HEK293 (cell line): ENCODE measurements around the gene ADK.

Experiments used
- FEZF1 ChIP-seq: fragments of 450-650 bp; formaldehyde crosslinking; IDR thresholded peaks from 2 replicates; pipeline ENCODE4 v1.5.1; 2016; ENCODE audit warnings: missing biosample characterization, missing genetic modification characterization
- KLF16 ChIP-seq: fragments of 450-650 bp; formaldehyde crosslinking; IDR thresholded peaks from 2 replicates; pipeline ENCODE4 v1.5.1; 2017; ENCODE audit warnings: missing biosample characterization, missing genetic modification characterization
- PRDM2 ChIP-seq: fragments of 450-650 bp; formaldehyde crosslinking; IDR thresholded peaks from 2 replicates; pipeline ENCODE4 v1.5.1; 2016; ENCODE audit warnings: missing biosample characterization, missing genetic modification characterization, borderline replicate concordance
- PRDM4 ChIP-seq: fragments of 450-650 bp; formaldehyde crosslinking; IDR thresholded peaks from 2 replicates; pipeline ENCODE4 v1.5.1; 2017; ENCODE audit warnings: missing biosample characterization, missing genetic modification characterization
- SCRT2 ChIP-seq: fragments of 450-650 bp; formaldehyde crosslinking; IDR thresholded peaks from 2 replicates; pipeline ENCODE4 v1.5.1; 2016; ENCODE audit warnings: missing biosample characterization, missing genetic modification characterization
- ZBTB17 ChIP-seq: fragments of 450-650 bp; formaldehyde crosslinking; IDR thresholded peaks from 2 replicates; pipeline ENCODE4 v1.5.1; 2016; ENCODE audit warnings: missing biosample characterization, missing genetic modification characterization
- ZNF133 ChIP-seq: fragments of 450-650 bp; formaldehyde crosslinking; IDR thresholded peaks from 2 replicates; pipeline ENCODE4 v1.5.1; 2016; ENCODE audit warnings: missing biosample characterization, missing genetic modification characterization
- ZNF138 ChIP-seq: fragments of 450-650 bp; formaldehyde crosslinking; IDR thresholded peaks from 2 replicates; pipeline ENCODE4 v1.5.1; 2016; ENCODE audit warnings: missing biosample characterization, missing genetic modification characterization, borderline replicate concordance
- ZNF155 ChIP-seq: fragments of 450-650 bp; formaldehyde crosslinking; IDR thresholded peaks from 2 replicates; pipeline ENCODE4 v1.5.1; 2016; ENCODE audit warnings: missing biosample characterization, missing genetic modification characterization
- ZNF169 ChIP-seq: fragments of 450-650 bp; formaldehyde crosslinking; IDR thresholded peaks from 2 replicates; pipeline ENCODE4 v1.5.1; 2016; ENCODE audit warnings: missing biosample characterization, missing genetic modification characterization
- ZNF211 ChIP-seq: fragments of 450-650 bp; formaldehyde crosslinking; IDR thresholded peaks from 2 replicates; pipeline ENCODE4 v1.5.1; 2016; ENCODE audit warnings: low read depth, missing biosample characterization, missing genetic modification characterization
- ZNF221 ChIP-seq: fragments of 450-650 bp; formaldehyde crosslinking; IDR thresholded peaks from 2 replicates; pipeline ENCODE4 v1.5.1; 2017; ENCODE audit warnings: missing biosample characterization, missing genetic modification characterization, borderline replicate concordance
- ZNF223 ChIP-seq: fragments of 450-650 bp; formaldehyde crosslinking; IDR thresholded peaks from 2 replicates; pipeline ENCODE4 v1.5.1; 2016; ENCODE audit warnings: missing biosample characterization, missing genetic modification characterization
- ZNF23 ChIP-seq: fragments of 450-650 bp; formaldehyde crosslinking; IDR thresholded peaks from 2 replicates; pipeline ENCODE4 v1.5.1; 2016; ENCODE audit warnings: missing biosample characterization, missing genetic modification characterization, borderline replicate concordance
- ZNF239 ChIP-seq: fragments of 450-650 bp; formaldehyde crosslinking; IDR thresholded peaks from 2 replicates; pipeline ENCODE4 v1.5.1; 2016; ENCODE audit warnings: missing biosample characterization, missing genetic modification characterization
- ZNF248 ChIP-seq: fragments of 450-650 bp; formaldehyde crosslinking; IDR thresholded peaks from 2 replicates; pipeline ENCODE4 v1.5.1; 2017; ENCODE audit warnings: missing biosample characterization, missing genetic modification characterization
- ZNF280D ChIP-seq: fragments of 450-650 bp; formaldehyde crosslinking; IDR thresholded peaks from 2 replicates; pipeline ENCODE4 v1.5.1; 2016; ENCODE audit warnings: missing biosample characterization, missing genetic modification characterization
- ZNF747 ChIP-seq: fragments of 450-650 bp; formaldehyde crosslinking; IDR thresholded peaks from 2 replicates; pipeline ENCODE4 v1.5.1; 2016; ENCODE audit warnings: missing biosample characterization, missing genetic modification characterization
- ZNF843 ChIP-seq: fragments of 450-650 bp; formaldehyde crosslinking; IDR thresholded peaks from 2 replicates; pipeline ENCODE4 v1.5.1; 2016; ENCODE audit warnings: missing biosample characterization, missing genetic modification characterization
- ZSCAN23 ChIP-seq: fragments of 450-650 bp; formaldehyde crosslinking; IDR thresholded peaks from 2 replicates; pipeline ENCODE4 v1.5.1; 2016; ENCODE audit warnings: missing biosample characterization, missing genetic modification characterization
- TF ChIP-seq, protein P1 (sequence below): fragments of 450-650 bp; formaldehyde crosslinking; IDR thresholded peaks from 2 replicates; pipeline ENCODE4 v1.5.1; 2016; ENCODE audit warnings: missing biosample characterization, missing genetic modification characterization
- TF ChIP-seq, protein P2 (sequence below): fragments of 450-650 bp; IDR thresholded peaks from 2 replicates; pipeline ENCODE4 v1.5.1; 2018; ENCODE audit warnings: missing biosample characterization, missing genetic modification characterization
- TF ChIP-seq, protein P3 (sequence below): fragments of 450-650 bp; formaldehyde crosslinking; IDR thresholded peaks from 2 replicates; pipeline ENCODE4 v1.5.1; 2016; ENCODE audit warnings: missing biosample characterization, missing genetic modification characterization

The ADK gene

GRCh38 chr10:74753442-74754211, 602.6 kb downstream of the ADK start (continued):
- 0 out of 2 replicates have a peak, but pooled peaks have one; percentile 12 for TF ChIP-seq ZNF133 (tag by site-specific recombination)
- TF ChIP-seq, protein P1, sequence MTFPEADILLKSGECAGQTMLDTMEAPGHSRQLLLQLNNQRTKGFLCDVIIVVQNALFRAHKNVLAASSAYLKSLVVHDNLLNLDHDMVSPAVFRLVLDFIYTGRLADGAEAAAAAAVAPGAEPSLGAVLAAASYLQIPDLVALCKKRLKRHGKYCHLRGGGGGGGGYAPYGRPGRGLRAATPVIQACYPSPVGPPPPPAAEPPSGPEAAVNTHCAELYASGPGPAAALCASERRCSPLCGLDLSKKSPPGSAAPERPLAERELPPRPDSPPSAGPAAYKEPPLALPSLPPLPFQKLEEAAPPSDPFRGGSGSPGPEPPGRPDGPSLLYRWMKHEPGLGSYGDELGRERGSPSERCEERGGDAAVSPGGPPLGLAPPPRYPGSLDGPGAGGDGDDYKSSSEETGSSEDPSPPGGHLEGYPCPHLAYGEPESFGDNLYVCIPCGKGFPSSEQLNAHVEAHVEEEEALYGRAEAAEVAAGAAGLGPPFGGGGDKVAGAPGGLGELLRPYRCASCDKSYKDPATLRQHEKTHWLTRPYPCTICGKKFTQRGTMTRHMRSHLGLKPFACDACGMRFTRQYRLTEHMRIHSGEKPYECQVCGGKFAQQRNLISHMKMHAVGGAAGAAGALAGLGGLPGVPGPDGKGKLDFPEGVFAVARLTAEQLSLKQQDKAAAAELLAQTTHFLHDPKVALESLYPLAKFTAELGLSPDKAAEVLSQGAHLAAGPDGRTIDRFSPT (tag by site-specific recombination) = no peak
- no peak for TF ChIP-seq ZNF23 (tag by site-specific recombination)
- TF ChIP-seq ZNF211 (tag by site-specific recombination) = no peak
- TF ChIP-seq ZNF239 = no peak
- TF ChIP-seq, protein P2, sequence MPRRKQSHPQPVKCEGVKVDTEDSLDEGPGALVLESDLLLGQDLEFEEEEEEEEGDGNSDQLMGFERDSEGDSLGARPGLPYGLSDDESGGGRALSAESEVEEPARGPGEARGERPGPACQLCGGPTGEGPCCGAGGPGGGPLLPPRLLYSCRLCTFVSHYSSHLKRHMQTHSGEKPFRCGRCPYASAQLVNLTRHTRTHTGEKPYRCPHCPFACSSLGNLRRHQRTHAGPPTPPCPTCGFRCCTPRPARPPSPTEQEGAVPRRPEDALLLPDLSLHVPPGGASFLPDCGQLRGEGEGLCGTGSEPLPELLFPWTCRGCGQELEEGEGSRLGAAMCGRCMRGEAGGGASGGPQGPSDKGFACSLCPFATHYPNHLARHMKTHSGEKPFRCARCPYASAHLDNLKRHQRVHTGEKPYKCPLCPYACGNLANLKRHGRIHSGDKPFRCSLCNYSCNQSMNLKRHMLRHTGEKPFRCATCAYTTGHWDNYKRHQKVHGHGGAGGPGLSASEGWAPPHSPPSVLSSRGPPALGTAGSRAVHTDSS = no peak
- no peak for TF ChIP-seq ZNF223 (tag by site-specific recombination)
- TF ChIP-seq, protein P3, sequence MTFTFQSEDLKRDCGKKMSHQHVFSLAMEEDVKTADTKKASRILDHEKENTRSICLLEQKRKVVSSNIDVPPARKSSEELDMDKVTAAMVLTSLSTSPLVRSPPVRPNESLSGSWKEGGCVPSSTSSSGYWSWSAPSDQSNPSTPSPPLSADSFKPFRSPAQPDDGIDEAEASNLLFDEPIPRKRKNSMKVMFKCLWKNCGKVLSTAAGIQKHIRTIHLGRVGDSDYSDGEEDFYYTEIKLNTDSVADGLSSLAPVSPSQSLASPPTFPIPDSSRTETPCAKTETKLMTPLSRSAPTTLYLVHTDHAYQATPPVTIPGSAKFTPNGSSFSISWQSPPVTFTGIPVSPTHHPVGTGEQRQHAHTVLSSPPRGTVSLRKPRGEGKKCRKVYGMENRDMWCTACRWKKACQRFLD = no peak
- no peak for TF ChIP-seq ZNF138
- peak; percentile 68 for TF ChIP-seq FEZF1 (tag by site-specific recombination)
- TF ChIP-seq ZNF280D = no peak
- no peak for TF ChIP-seq ZNF248
- TF ChIP-seq KLF16 = 0 out of 2 replicates have a peak, but pooled peaks have one; percentile 38
- TF ChIP-seq PRDM2 = no peak
- no peak for TF ChIP-seq SCRT2 (tag by site-specific recombination)
- TF ChIP-seq ZNF747 (tag by site-specific recombination) = no peak
- no peak for TF ChIP-seq ZNF169 (tag by site-specific recombination)
- 0 out of 2 replicates have a peak, but pooled peaks have one; percentile 11 for TF ChIP-seq PRDM4 (tag by site-specific recombination)
- 0 out of 2 replicates have a peak, but pooled peaks have one; percentile 15 for TF ChIP-seq ZNF843 (tag by site-specific recombination)
- no peak for TF ChIP-seq ZNF221
- no peak for TF ChIP-seq ZSCAN23 (tag by site-specific recombination)
- TF ChIP-seq ZNF155 (tag by site-specific recombination) = no peak
- peak; percentile 41; the same call in 1 of the 2 replicates for TF ChIP-seq ZBTB17
